ENCODE results near the gene ALDH9A1.

ALDH9A1 gene

DNA sequence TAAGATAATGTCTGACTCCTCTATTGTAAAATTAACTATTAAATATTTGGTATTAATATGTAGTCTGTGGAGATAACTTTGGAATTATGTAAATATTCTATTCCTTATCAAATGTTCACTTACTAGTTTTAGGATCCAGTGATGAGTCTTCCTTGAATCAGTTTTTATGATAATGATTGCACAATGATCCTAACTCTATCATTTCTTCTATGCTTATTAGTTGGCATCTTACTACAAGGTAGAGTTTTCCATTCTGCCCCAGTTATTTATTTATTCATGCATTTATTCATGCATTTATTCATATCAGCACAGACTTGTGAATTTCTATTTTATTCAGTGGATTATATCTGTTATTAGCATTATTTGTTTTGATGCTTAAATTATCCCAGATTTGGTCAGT is 74.7 kb downstream of the ALDH9A1 start:
- DNase-seq (ENCODE audit: low read depth in 2 of 2), result no peak

DNA sequence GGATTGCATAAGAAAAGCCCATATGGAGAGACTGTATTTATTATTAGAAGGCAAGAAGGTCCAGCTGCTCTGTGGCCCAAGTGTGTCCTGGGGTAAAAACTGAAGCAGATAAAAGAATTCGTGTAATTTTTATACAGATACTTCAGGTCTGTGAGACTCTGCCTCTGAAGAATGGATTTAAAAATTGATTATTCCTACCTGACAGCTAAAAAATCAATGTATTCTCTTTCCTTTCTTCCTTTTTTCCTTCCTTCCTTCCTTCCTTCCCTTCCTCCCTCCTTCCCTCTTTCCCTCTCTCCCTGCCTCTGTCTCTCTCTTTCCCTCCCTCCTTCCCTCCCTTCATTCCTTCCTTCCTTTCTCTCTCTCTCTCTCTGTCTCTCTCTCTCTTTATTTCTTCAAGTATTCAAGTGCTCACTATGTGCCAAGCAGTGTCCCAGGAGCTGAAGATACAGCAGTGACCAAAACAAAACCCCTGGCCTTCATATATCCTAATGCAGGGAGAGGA is 78.7 kb downstream of the ALDH9A1 start:
- DNase-seq (ENCODE audit: low read depth in 2 of 2), result no peak

DNA sequence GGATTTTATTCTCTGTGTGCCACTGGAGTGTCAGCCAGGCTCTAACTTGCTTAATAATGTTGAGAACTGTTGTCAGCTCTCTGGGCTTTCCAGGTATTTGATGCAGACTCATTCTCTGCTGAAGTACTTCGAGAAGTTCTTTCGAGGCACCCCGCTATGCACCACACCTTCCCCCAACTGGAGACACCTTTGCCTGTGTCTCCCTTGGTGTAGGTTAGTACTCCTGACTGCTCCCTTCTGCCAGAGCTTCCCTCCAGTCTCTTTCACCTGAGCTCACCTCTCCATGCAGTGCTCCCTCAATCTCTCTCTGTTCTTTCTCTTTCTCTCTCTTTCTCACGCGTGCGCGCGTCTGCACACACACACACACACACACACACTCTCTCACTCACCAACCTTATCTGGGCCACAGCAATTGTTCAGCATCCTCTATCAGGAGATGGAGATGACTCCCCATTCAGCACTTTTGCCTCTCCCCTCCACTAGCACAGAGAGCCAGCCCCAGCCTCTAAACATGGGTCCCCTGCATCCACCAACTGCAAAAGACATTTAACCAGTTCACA is 81.3 kb downstream of the ALDH9A1 start:
- no peak for DNase-seq (ENCODE audit: low read depth in 2 of 2)

DNA sequence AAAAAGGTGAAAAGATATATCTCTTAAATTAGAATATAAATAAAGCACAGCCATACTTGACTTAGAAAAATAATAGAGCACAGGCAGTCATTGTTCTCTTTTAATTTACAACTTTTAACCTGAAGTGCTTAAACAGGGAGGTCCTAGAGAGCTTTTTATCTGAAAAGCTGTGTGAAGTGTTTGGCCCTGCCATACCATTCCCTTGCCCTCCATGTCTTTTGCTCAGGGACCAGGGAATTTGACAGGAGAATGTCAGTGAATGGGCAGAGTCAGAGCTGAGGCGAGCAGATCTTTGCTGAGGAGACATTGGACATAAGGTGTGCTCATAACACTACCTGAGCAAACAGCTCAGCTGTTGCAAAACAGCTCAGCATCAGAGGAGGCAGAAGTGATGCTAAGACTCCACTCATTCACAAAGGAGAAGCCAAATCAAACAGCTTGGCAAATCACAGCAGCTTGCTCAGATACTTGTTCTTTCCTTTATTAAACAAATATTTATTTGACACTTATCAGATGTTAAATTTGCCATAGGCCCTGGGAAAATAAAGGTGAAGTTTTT is 82.2 kb downstream of the ALDH9A1 start:
- no peak for DNase-seq (ENCODE audit: low read depth in 2 of 2)

Measured in stimulated activated CD4-positive, alpha-beta T cell treated with anti-CD3 and anti-CD28 coated beads, Interleukin-12 subunit alpha, Interleukin-12 subunit beta, amount 100 ng/mL, for 24 hours (primary cell).